ENCODE data around the gene HOXD11.

The HOXD11 gene

DNA sequence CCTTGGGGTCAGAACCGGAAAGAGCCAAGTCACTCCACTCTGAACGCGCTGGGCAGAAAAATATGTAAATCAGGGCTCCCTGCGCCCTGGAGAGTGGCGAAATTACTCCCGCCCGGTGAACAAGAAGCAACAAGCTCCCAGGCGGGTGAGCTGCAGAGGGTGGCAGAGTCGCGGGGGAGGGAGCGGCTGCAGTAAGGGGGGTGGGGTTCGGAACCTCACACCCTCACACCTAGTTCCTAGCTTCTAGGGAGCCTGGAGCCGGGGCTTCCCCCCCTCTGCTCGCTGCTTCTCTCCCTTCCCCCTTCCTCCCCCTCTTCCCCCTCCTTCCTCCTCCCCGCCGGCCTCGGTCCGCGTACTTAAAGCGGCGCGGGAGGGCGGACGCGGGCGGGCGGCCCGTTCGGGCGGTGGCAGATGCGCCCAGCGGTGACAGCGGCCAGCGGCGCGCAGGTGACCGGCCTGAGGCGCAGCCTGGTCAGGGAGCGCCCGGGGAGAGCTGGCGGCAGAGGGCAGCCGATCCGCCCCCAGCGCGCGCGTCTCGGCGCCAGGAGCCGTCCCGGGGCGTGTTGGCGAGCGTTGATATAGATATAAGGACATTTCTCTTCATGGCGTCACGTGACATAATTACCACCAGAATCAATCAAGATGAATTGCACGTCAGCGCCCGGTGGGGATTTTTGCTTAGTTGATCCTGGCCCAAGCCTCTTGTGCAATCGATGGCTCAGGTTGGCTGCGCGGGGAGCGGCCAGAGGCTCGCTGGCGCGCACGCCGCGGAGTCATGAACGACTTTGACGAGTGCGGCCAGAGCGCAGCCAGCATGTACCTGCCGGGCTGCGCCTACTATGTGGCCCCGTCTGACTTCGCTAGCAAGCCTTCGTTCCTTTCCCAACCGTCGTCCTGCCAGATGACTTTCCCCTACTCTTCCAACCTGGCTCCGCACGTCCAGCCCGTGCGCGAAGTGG, at the start of gene HOXD11:
TSS of gene HOXD11 (plus strand) at position 700 of the 959 bp plus-strand sequence. CDS start at position 776, 76 bp downstream.
- no peaks in the 10 kb centered on the region for H3K27me3 ChIP-seq (ENCODE audit: low read depth, low read length)
- H3K9me3 ChIP-seq (ENCODE audit: insufficient read depth, low read length) = no peaks in the 10 kb centered on the region
- no peaks in the 10 kb centered on the region for H3K36me3 ChIP-seq (replicated peaks; ENCODE audit: low read depth, low read length)

DNA sequence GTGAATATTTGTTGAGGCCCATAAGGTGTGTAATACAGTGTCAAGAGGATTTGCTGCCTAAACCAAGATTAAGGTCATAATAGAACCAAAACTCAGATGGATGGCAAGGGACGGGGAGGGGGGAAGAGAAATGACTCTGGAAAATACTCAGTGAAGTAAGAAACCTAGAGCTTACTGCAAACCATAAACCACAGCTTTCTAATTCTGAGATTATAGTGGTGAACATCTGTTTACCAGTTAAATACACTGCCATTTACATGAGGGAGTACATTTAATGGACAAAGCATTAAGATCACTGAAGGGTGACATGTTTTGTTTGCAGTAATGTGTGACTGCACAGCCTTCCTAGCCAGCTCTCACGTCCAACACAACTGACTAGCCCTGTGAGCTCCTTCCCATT, 43.1 kb upstream of the HOXD11 start:
- H4K20me1 ChIP-seq (ENCODE audit: insufficient read depth, low read length) = no peaks in the 10 kb centered on the region
- H3K4me3 ChIP-seq (ENCODE audit: low read length) = no peak overlapping the region
- H2AFZ ChIP-seq (ENCODE audit: low read depth, low read length) = no peak overlapping the region
- no peak overlapping the region for H3K9ac ChIP-seq (ENCODE audit: low read length)
- no peak overlapping the region for H3K27ac ChIP-seq (ENCODE audit: low read length)
- peaks cover 11% of the 10 kb centered on the region for H3K4me1 ChIP-seq (ENCODE audit: low read length)
- H3K79me2 ChIP-seq (ENCODE audit: low read length) = no peaks in the 10 kb centered on the region
- H3K4me2 ChIP-seq (ENCODE audit: low read length) = no peak overlapping the region
- H3K9me3 ChIP-seq (ENCODE audit: insufficient read depth, low read length) = no peaks in the 10 kb centered on the region
- no peak for TF ChIP-seq EZH2phosphoT487 (IDR thresholded peaks at IDR 0.05; ENCODE audit: low read depth)
- TF ChIP-seq, protein P1, sequence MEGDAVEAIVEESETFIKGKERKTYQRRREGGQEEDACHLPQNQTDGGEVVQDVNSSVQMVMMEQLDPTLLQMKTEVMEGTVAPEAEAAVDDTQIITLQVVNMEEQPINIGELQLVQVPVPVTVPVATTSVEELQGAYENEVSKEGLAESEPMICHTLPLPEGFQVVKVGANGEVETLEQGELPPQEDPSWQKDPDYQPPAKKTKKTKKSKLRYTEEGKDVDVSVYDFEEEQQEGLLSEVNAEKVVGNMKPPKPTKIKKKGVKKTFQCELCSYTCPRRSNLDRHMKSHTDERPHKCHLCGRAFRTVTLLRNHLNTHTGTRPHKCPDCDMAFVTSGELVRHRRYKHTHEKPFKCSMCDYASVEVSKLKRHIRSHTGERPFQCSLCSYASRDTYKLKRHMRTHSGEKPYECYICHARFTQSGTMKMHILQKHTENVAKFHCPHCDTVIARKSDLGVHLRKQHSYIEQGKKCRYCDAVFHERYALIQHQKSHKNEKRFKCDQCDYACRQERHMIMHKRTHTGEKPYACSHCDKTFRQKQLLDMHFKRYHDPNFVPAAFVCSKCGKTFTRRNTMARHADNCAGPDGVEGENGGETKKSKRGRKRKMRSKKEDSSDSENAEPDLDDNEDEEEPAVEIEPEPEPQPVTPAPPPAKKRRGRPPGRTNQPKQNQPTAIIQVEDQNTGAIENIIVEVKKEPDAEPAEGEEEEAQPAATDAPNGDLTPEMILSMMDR (IDR thresholded peaks at IDR 0.05; ENCODE audit: low read depth, low read length) = no peak
- no peaks in the 10 kb centered on the region for H3K36me3 ChIP-seq (replicated peaks; ENCODE audit: low read depth, low read length)
- peaks cover 19% of the 10 kb centered on the region for H3K27me3 ChIP-seq (ENCODE audit: low read depth, low read length)

More for the DNA sequence above, at the start of gene HOXD11:
- H3K4me1 ChIP-seq (ENCODE audit: low read length) = peaks cover 28% of the 10 kb centered on the region
- peak within 1 kb of the TSS; percentile 51 for H3K9ac ChIP-seq (ENCODE audit: low read length)
- H3K79me2 ChIP-seq (ENCODE audit: low read length) = no peaks in the 10 kb centered on the region
- TF ChIP-seq, protein P1 (IDR thresholded peaks at IDR 0.05; ENCODE audit: low read depth, low read length) = no peak
- no peak for TF ChIP-seq EZH2phosphoT487 (IDR thresholded peaks at IDR 0.05; ENCODE audit: low read depth)
- peak within 1 kb of the TSS; percentile 54; the same call in 1 of the 2 replicates for H2AFZ ChIP-seq (ENCODE audit: low read depth, low read length)
- H3K4me2 ChIP-seq (ENCODE audit: low read length) = peak within 1 kb of the TSS; percentile 60
- no peaks in the 10 kb centered on the region for H4K20me1 ChIP-seq (ENCODE audit: insufficient read depth, low read length)
- peak within 1 kb of the TSS; percentile 45; the same call in 1 of the 2 replicates for H3K27ac ChIP-seq (ENCODE audit: low read length)
- H3K4me3 ChIP-seq (ENCODE audit: low read length) = peak within 1 kb of the TSS; percentile 62

DNA sequence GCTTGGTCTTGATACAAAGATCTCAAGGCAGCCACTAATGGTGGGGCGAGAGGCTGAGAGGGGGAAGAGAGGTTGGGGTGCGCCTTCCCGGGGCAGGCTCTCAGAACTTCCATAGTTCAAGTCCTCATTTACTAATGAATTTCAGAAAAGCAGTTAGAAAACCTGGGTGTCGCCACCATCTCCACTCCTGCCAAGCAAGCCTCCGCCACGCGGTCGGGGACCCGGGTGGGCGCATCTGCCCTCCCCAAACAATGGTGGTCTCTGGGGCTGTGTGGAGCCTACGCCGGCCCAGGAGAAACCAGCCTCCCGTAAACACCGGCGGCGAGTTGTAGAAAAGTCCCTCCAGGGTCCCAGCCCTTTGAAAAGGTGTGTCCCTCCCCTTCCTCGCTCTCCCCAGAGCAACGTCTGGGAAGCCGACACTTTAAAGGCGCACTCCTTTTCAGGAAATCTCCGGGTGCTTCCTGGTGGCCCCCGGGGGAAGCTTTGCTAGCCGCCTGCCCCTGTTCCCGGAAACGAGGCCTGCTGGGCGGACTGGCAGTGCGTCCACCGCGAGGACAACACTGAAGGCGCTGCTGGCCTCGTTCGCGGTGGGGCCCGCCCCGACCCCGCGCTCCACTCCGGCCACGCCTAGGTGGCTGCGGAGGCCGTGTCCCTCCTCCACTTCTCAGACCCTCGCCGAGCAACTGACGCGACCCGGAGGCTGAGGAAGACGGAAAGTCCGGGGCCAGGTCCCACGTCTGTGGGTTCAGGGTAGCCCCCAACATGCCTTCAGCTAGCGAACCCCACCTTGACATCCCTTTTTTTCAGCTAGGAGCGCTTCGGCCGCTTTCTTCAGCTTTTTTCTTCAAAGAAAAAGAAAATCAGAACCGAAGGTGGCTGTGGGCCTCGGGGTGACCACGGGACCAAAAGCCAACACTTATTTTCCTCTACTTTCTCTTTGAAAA, 40.2 kb upstream of the HOXD11 start:
- H3K79me2 ChIP-seq (ENCODE audit: low read length) = no peaks in the 10 kb centered on the region
- no peaks in the 10 kb centered on the region for H3K9me3 ChIP-seq (ENCODE audit: insufficient read depth, low read length)
- no peaks in the 10 kb centered on the region for H3K36me3 ChIP-seq (replicated peaks; ENCODE audit: low read depth, low read length)
- H3K4me1 ChIP-seq (ENCODE audit: low read length) = peaks cover 18% of the 10 kb centered on the region
- TF ChIP-seq EZH2phosphoT487 (IDR thresholded peaks at IDR 0.05; ENCODE audit: low read depth) = no peak
- TF ChIP-seq, protein P1 (IDR thresholded peaks at IDR 0.05; ENCODE audit: low read depth, low read length) = no peak
- H3K4me3 ChIP-seq (ENCODE audit: low read length) = no peak overlapping the region
- H2AFZ ChIP-seq (ENCODE audit: low read depth, low read length) = no peak overlapping the region
- no peak overlapping the region for H3K4me2 ChIP-seq (ENCODE audit: low read length)
- no peak overlapping the region for H3K9ac ChIP-seq (ENCODE audit: low read length)
- no peaks in the 10 kb centered on the region for H4K20me1 ChIP-seq (ENCODE audit: insufficient read depth, low read length)
- peaks cover 7% of the 10 kb centered on the region for H3K27me3 ChIP-seq (ENCODE audit: low read depth, low read length)
- H3K27ac ChIP-seq (ENCODE audit: low read length) = no peak overlapping the region
